MM.1S (cell line): Measurements from ENCODE around the gene CRYBA2.

Experiments used
- DNase-seq: peaks from one replicate; pipeline ENCODE4 v3.0.0-alpha.2; 2015
- H2AFZ ChIP-seq: fragments of 300-600 bp; sonication (generic); 2 replicates; pipeline ENCODE4 v1.6.0; 2016; ENCODE audit warnings: antibody characterized with exemption, low read length
- H3F3A ChIP-seq: fragments of 300-600 bp; sonication (generic); 2 replicates; pipeline ENCODE4 v1.6.1; 2016; ENCODE audit warnings: mild to moderate bottlenecking, antibody characterized with exemption, low read length, moderate library complexity, mixed read lengths; ENCODE audit not compliant: insufficient read depth
- H3K27ac ChIP-seq: fragments of 300-600 bp; sonication (generic); 2 replicates; pipeline ENCODE4 v1.5.1; 2016; ENCODE audit warnings: mild to moderate bottlenecking, low read length
- H3K27me3 ChIP-seq: fragments of 300-600 bp; sonication (generic); replicated peaks from 2 replicates; pipeline ENCODE4 v1.6.0; 2016; ENCODE audit warnings: low read length; ENCODE audit not compliant: insufficient read depth
- H3K36me3 ChIP-seq: fragments of 300-600 bp; sonication (generic); replicated peaks from 2 replicates; pipeline ENCODE4 v1.6.1; 2016; ENCODE audit warnings: mild to moderate bottlenecking, low read length, mixed read lengths; ENCODE audit not compliant: insufficient read depth
- H3K4me1 ChIP-seq: fragments of 300-600 bp; sonication (generic); 2 replicates; pipeline ENCODE4 v1.6.1; 2016; ENCODE audit warnings: low read length, mixed read lengths
- H3K4me2 ChIP-seq: fragments of 300-600 bp; sonication (generic); 2 replicates; pipeline ENCODE4 v1.6.0; 2016; ENCODE audit warnings: low read depth, low read length
- H3K4me3 ChIP-seq: fragments of 300-600 bp; sonication (generic); 2 replicates; pipeline ENCODE4 v1.5.1; 2016; ENCODE audit warnings: low read length, mixed read lengths
- H3K79me2 ChIP-seq: fragments of 300-600 bp; sonication (generic); 2 replicates; pipeline ENCODE4 v1.6.1; 2016; ENCODE audit warnings: mixed run types, low read length, mixed read lengths
- H3K9ac ChIP-seq: fragments of 300-600 bp; sonication (generic); 2 replicates; pipeline ENCODE4 v1.6.1; 2016; ENCODE audit warnings: low read length, mixed read lengths
- H3K9me2 ChIP-seq: fragments of 300-600 bp; sonication (generic); replicated peaks from 2 replicates; pipeline ENCODE4 v1.6.1; 2016; ENCODE audit warnings: mild to moderate bottlenecking, low read length, mixed read lengths; ENCODE audit not compliant: insufficient read depth
- H3K9me3 ChIP-seq: fragments of 300-600 bp; sonication (generic); replicated peaks from 2 replicates; pipeline ENCODE4 v1.6.1; 2016; ENCODE audit warnings: mild to moderate bottlenecking, low read length, mixed read lengths; ENCODE audit not compliant: insufficient read depth
- H4K20me1 ChIP-seq: fragments of 300-600 bp; sonication (generic); 2 replicates; pipeline ENCODE4 v1.6.1; 2016; ENCODE audit warnings: mild to moderate bottlenecking, low read length, moderate library complexity, mixed read lengths; ENCODE audit not compliant: insufficient read depth
- EZH2 ChIP-seq: fragments of 300-600 bp; sonication (generic); optimal IDR thresholded peaks from 2 replicates; pipeline ENCODE3; 2017; ENCODE audit warnings: low read depth, mild to moderate bottlenecking, antibody characterized with exemption, low read length, mixed read lengths
- EZH2phosphoT487 ChIP-seq: fragments of 300-600 bp; sonication (generic); IDR thresholded peaks from 2 replicates; pipeline ENCODE4 v1.6.1; 2018; ENCODE audit warnings: antibody characterized with exemption, low read length
- TF ChIP-seq, protein P1 (sequence below): fragments of 300-600 bp; sonication (generic); IDR thresholded peaks from 2 replicates; pipeline ENCODE4 v1.5.1; 2016; ENCODE audit warnings: antibody characterized with exemption, low read length, mixed read lengths

The CRYBA2 gene

GRCh38 chr2:218961651-218962570, 31.3 kb downstream of the CRYBA2 start:
- no peak overlapping the region for H3K4me2 ChIP-seq
- H3K9ac ChIP-seq, result no peak overlapping the region
- no peak overlapping the region for H2AFZ ChIP-seq
- DNase-seq, result no peak
- no peaks in the 10 kb centered on the region for H3F3A ChIP-seq
- no peaks in the 10 kb centered on the region for H3K9me2 ChIP-seq
- TF ChIP-seq EZH2phosphoT487 (no peak), EZH2 (no peak)
- TF ChIP-seq, protein P1, sequence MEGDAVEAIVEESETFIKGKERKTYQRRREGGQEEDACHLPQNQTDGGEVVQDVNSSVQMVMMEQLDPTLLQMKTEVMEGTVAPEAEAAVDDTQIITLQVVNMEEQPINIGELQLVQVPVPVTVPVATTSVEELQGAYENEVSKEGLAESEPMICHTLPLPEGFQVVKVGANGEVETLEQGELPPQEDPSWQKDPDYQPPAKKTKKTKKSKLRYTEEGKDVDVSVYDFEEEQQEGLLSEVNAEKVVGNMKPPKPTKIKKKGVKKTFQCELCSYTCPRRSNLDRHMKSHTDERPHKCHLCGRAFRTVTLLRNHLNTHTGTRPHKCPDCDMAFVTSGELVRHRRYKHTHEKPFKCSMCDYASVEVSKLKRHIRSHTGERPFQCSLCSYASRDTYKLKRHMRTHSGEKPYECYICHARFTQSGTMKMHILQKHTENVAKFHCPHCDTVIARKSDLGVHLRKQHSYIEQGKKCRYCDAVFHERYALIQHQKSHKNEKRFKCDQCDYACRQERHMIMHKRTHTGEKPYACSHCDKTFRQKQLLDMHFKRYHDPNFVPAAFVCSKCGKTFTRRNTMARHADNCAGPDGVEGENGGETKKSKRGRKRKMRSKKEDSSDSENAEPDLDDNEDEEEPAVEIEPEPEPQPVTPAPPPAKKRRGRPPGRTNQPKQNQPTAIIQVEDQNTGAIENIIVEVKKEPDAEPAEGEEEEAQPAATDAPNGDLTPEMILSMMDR, result no peak
- H3K4me3 ChIP-seq, result no peak overlapping the region
- no peak overlapping the region for H3K27ac ChIP-seq
- peaks cover 66% of the 10 kb centered on the region for H3K27me3 ChIP-seq
- H3K9me3 ChIP-seq, result no peaks in the 10 kb centered on the region
- H3K4me1 ChIP-seq, result no peaks in the 10 kb centered on the region
- no peaks in the 10 kb centered on the region for H3K36me3 ChIP-seq
- no peaks in the 10 kb centered on the region for H4K20me1 ChIP-seq
- H3K79me2 ChIP-seq, result no peaks in the 10 kb centered on the region

DNA sequence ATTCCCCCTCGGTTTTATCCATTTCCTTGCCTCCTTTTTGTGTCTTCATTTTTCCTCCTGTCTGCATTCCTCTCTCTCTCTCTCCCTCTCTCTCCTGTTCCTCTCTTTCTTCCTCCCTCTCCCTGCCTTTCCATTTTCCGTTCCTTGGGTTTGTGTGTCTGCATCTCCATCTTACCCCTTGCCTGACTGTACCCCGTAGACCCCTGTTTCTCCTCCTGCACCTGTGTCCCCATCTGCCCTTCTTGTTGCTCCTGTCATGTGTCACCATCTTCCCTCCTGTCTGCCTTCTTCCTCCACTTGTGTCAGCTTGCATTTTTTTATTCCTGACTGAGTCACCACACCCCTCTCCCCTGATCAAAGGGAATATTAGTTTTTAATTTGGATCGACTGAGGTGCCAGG, 32.0 kb downstream of the CRYBA2 start:
- no peak overlapping the region for H3K9ac ChIP-seq
- H3K4me3 ChIP-seq, result no peak overlapping the region
- H3K9me3 ChIP-seq, result no peaks in the 10 kb centered on the region
- H2AFZ ChIP-seq, result no peak overlapping the region
- TF ChIP-seq EZH2 (no peak), EZH2phosphoT487 (no peak)
- TF ChIP-seq, protein P1, result no peak
- H3K9me2 ChIP-seq, result no peaks in the 10 kb centered on the region
- no peaks in the 10 kb centered on the region for H3K4me1 ChIP-seq
- H3K27ac ChIP-seq, result no peak overlapping the region
- no peak for DNase-seq
- H3F3A ChIP-seq, result no peaks in the 10 kb centered on the region
- H3K27me3 ChIP-seq, result peaks cover 67% of the 10 kb centered on the region
- H3K4me2 ChIP-seq, result no peak overlapping the region
- no peaks in the 10 kb centered on the region for H4K20me1 ChIP-seq
- H3K36me3 ChIP-seq, result no peaks in the 10 kb centered on the region
- H3K79me2 ChIP-seq, result no peaks in the 10 kb centered on the region

DNA sequence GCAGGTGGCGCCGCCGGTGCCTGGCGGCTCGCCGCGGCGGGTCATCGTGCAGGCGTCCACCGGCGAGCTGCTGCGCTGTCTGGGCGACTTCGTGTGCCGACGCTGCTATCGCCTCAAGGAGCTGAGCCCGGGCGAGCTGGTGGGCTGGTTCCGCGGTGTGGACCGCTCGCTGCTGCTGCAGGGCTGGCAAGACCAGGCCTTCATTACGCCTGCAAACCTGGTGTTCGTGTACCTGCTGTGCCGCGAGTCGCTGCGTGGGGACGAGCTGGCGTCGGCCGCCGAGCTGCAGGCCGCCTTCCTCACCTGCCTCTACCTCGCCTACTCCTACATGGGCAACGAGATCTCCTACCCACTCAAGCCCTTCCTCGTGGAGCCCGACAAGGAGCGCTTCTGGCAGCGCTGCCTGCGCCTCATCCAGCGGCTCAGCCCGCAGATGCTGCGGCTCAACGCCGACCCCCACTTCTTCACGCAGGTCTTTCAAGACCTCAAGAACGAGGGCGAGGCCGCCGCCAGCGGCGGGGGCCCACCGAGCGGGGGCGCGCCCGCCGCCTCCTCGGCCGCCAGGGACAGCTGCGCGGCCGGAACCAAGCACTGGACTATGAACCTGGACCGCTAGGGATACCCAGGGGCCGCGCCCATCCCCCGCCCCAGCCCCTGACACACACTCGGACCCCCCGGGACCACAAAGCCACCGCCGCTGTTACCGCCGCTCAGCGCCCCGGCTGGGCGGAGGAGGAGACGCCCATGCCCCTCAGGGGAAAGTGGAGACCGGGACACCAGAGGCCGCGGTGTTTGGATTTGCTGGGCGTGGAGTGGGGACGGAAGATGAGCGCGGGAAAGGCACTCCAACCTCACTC, 32.7 kb downstream of the CRYBA2 start:
- TF ChIP-seq, protein P1, result no peak
- TF ChIP-seq EZH2 (no peak), EZH2phosphoT487 (no peak)
- no peak overlapping the region for H2AFZ ChIP-seq
- no peaks in the 10 kb centered on the region for H3F3A ChIP-seq
- no peaks in the 10 kb centered on the region for H3K36me3 ChIP-seq
- H3K9me3 ChIP-seq, result no peaks in the 10 kb centered on the region
- H3K4me2 ChIP-seq, result no peak overlapping the region
- DNase-seq, result no peak
- no peak overlapping the region for H3K27ac ChIP-seq
- no peaks in the 10 kb centered on the region for H4K20me1 ChIP-seq
- H3K27me3 ChIP-seq, result peaks cover 68% of the 10 kb centered on the region
- no peaks in the 10 kb centered on the region for H3K79me2 ChIP-seq
- no peaks in the 10 kb centered on the region for H3K4me1 ChIP-seq
- H3K4me3 ChIP-seq, result no peak overlapping the region
- H3K9me2 ChIP-seq, result no peaks in the 10 kb centered on the region
- H3K9ac ChIP-seq, result no peak overlapping the region
